GM12878 (cell line): ENCODE results near the gene EHBP1L1.

Source experiments
- CTCF ChIP-seq, 3 experiments: IDR thresholded peaks in 2 of 3; conservative IDR thresholded peaks in 1 of 3; 2 replicates each; pipeline ENCODE4 v1.5.1; 2011; ENCODE audit warnings: low read depth in 3 of 3, low read length in 3 of 3, mild to moderate bottlenecking in 3 of 3, control low read depth in 2 of 3, moderate library complexity in 2 of 3, inconsistent platforms in 1 of 3, mixed read lengths in 1 of 3; ENCODE audit not compliant: control insufficient read depth in 2 of 3, insufficient read depth in 1 of 3; ENCODE audit errors: extremely low read depth in 1 of 3
- DPF2 ChIP-seq: fragments of 450-650 bp; IDR thresholded peaks from 2 replicates; pipeline ENCODE4 v1.6.1; 2017; ENCODE audit warnings: mild to moderate bottlenecking
- EP300 ChIP-seq, 2 experiments: fragments of 150-350 bp in 1 of 2; IDR thresholded peaks; 2 replicates each; pipeline ENCODE4 v1.6.1; 2011 to 2012; ENCODE audit warnings: low read depth in 2 of 2, low read length in 2 of 2, borderline replicate concordance in 1 of 2, improper control_type of control experiment in 1 of 2, inconsistent platforms in 1 of 2; ENCODE audit not compliant: control insufficient read depth in 1 of 2
- POLR2A ChIP-seq: IDR thresholded peaks from 2 replicates; pipeline ENCODE4 v1.6.1; 2011; ENCODE audit warnings: low read depth, mild to moderate bottlenecking, low read length
- POU2F2 ChIP-seq: IDR thresholded peaks from 3 replicates; pipeline ENCODE4 v1.6.1; 2011; ENCODE audit warnings: low read depth, mild to moderate bottlenecking, low read length, borderline replicate concordance
- SIN3A ChIP-seq: IDR thresholded peaks from 2 replicates; pipeline ENCODE4 v1.6.1; 2012; ENCODE audit warnings: low read depth, low read length, improper control_type of control experiment
- SIX5 ChIP-seq: IDR thresholded peaks from 2 replicates; pipeline ENCODE4 v1.6.1; 2011; ENCODE audit warnings: mild to moderate bottlenecking, low read depth, low read length, moderate library complexity; ENCODE audit not compliant: severe bottlenecking
- SMARCA5 ChIP-seq: fragments of 450-650 bp; IDR thresholded peaks from 2 replicates; pipeline ENCODE4 v1.6.1; 2017; ENCODE audit warnings: mild to moderate bottlenecking
- SP1 ChIP-seq: IDR thresholded peaks from one replicate; pipeline ENCODE4 v1.6.1; 2011; ENCODE audit warnings: low read depth, low read length
- TAF1 ChIP-seq: IDR thresholded peaks from 2 replicates; pipeline ENCODE4 v1.6.1; 2011; ENCODE audit warnings: mild to moderate bottlenecking, low read depth, low read length, borderline replicate concordance
- TF ChIP-seq, protein P1 (sequence below): IDR thresholded peaks from 2 replicates; pipeline ENCODE4 v1.6.1; 2011; ENCODE audit warnings: borderline replicate concordance, low read depth, mild to moderate bottlenecking, moderate library complexity, mixed read lengths, low read length; ENCODE audit not compliant: insufficient read depth; ENCODE audit errors: extremely low read length
- TF ChIP-seq, protein P2 (sequence below): IDR thresholded peaks from 2 replicates; pipeline ENCODE4 v1.6.1; 2012; ENCODE audit warnings: mild to moderate bottlenecking, low read depth, low read length

DNA sequence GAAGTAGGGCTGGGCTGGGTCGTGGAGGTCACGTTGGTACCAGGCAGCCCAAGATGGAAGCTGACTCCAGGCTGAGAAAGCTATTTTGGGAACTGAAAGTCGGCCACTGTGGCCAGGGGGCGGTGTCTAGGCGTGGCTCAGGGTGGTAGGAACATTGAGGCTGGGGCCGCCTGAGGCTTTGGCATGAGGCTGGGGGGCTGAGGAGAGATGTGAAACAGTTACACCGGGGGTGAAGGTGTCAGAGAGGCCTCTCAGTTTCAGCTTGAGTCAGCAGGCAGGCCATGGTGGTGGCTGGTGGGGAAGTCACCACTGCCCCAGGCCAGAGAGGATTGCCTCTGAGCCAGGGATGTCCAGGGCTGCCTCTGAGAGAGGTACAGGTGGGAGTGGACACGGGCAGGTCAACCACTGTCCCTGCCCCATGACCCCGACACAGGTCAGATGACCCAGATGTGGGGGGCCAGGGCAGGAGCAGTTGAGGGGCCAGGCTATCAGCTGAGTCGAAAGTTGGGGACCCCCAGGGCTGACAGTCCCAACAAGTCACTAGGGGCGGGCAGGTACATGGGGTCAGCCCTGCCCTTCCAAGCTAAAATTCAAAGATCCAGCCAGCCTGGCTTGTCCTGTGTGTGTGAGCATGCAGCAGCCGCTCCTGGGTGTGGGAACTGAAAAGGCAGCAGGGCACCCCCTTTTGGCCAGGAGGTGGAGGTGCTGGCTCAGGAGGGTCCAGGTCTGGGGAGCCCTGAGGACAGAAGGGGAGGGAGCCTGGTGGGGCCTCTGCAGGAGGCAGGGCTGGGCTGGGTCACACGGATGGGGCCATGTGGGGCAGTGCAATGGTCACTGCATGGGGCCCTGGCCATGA lies 12.6 kb downstream of the EHBP1L1 start:
- peak; percentile 83 to 91 (median 88) for TF ChIP-seq CTCF (IDR thresholded peaks at IDR 0.05 in 2 of 3, conservative IDR thresholded peaks at IDR 0.05 in 1 of 3; ENCODE audit: control insufficient read depth in 2 of 3, extremely low read depth in 1 of 3, insufficient read depth in 1 of 3, low read depth in 3 of 3, low read length in 3 of 3)
- TF ChIP-seq SMARCA5: peak; percentile 99
- TF ChIP-seq SIX5: no peak
- TF ChIP-seq, protein P1, sequence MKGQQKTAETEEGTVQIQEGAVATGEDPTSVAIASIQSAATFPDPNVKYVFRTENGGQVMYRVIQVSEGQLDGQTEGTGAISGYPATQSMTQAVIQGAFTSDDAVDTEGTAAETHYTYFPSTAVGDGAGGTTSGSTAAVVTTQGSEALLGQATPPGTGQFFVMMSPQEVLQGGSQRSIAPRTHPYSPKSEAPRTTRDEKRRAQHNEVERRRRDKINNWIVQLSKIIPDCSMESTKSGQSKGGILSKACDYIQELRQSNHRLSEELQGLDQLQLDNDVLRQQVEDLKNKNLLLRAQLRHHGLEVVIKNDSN: no peak
- peak; percentile 82 to 95 for TF ChIP-seq EP300 (IDR thresholded peaks at IDR 0.05; ENCODE audit: borderline replicate concordance in 1 of 2, control insufficient read depth in 1 of 2, low read depth in 2 of 2, low read length in 2 of 2)
- no peak for TF ChIP-seq TAF1
- TF ChIP-seq POLR2A: peak; percentile 71
- no peak for TF ChIP-seq SIN3A
- TF ChIP-seq SP1: peak; percentile 87
- TF ChIP-seq, protein P2, sequence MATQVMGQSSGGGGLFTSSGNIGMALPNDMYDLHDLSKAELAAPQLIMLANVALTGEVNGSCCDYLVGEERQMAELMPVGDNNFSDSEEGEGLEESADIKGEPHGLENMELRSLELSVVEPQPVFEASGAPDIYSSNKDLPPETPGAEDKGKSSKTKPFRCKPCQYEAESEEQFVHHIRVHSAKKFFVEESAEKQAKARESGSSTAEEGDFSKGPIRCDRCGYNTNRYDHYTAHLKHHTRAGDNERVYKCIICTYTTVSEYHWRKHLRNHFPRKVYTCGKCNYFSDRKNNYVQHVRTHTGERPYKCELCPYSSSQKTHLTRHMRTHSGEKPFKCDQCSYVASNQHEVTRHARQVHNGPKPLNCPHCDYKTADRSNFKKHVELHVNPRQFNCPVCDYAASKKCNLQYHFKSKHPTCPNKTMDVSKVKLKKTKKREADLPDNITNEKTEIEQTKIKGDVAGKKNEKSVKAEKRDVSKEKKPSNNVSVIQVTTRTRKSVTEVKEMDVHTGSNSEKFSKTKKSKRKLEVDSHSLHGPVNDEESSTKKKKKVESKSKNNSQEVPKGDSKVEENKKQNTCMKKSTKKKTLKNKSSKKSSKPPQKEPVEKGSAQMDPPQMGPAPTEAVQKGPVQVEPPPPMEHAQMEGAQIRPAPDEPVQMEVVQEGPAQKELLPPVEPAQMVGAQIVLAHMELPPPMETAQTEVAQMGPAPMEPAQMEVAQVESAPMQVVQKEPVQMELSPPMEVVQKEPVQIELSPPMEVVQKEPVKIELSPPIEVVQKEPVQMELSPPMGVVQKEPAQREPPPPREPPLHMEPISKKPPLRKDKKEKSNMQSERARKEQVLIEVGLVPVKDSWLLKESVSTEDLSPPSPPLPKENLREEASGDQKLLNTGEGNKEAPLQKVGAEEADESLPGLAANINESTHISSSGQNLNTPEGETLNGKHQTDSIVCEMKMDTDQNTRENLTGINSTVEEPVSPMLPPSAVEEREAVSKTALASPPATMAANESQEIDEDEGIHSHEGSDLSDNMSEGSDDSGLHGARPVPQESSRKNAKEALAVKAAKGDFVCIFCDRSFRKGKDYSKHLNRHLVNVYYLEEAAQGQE: 0 out of 2 replicates have a peak, but pooled peaks have one; percentile 31
- TF ChIP-seq DPF2: peak; percentile 99
- TF ChIP-seq POU2F2: peak; percentile 72; the same call in 2 of the 3 replicates
